Right lobe of liver (tissue), 6 donors: ENCODE results near the gene PSMD1. TPM values are rescaled to one million over a fixed set of nuclear protein-coding genes. Genes with fewer than 3 reads are reported as not detected.

Source experiments
- ATAC-seq, 4 donors: fragments of 200-7000 bp; cut with Tn5 transposase; one replicate each; pipeline ENCODE4 v1.9.1; 2020; ENCODE audit warnings: mild to moderate bottlenecking in 4 of 4, moderate library complexity in 4 of 4
- DNase-seq, 3 donors: peaks; one replicate each; pipeline ENCODE4 v3.0.0-alpha.2; 2020
- H3K27ac ChIP-seq, 3 donors: fragments of 200-600 bp; one replicate each; pipeline ENCODE4 v1.8.0; 2022
- H3K27me3 ChIP-seq, 2 donors: fragments of 200-600 bp; one replicate each; pipeline ENCODE4 v1.8.0; 2022
- H3K36me3 ChIP-seq, 4 donors: fragments of 200-600 bp; sonication (generic) in 1 of 4; one replicate each; pipeline versions ENCODE4 v1.5.1 to v1.8.0; 2017 to 2022; ENCODE audit warnings: control low read depth in 1 of 4
- H3K4me1 ChIP-seq, 4 donors: fragments of 200-600 bp; sonication (generic) in 1 of 4; one replicate each; pipeline versions ENCODE4 v1.5.1 to v1.8.0; 2017 to 2022; ENCODE audit warnings: control low read depth in 1 of 4
- H3K4me3 ChIP-seq, 3 donors: fragments of 200-600 bp; one replicate each; pipeline ENCODE4 v1.8.0; 2022
- H3K9me3 ChIP-seq, 4 donors: fragments of 200-600 bp; sonication (generic) in 1 of 4; one replicate each; pipeline versions ENCODE4 v1.5.1 to v1.8.0; 2017 to 2022; ENCODE audit warnings: control low read depth in 1 of 4
- CTCF ChIP-seq, 4 donors: fragments of 200-600 bp in 3 of 4; fragments of 450-650 bp in 1 of 4; IDR thresholded peaks; one replicate each; pipeline versions ENCODE4 v1.5.1 to v1.8.0; 2016 to 2022; ENCODE audit warnings: antibody characterized with exemption in 4 of 4, mild to moderate bottlenecking in 2 of 4
- POLR2A ChIP-seq: fragments of 450-650 bp; IDR thresholded peaks from one replicate; pipeline ENCODE4 v1.6.1; 2017; ENCODE audit warnings: antibody characterized with exemption, mild to moderate bottlenecking
- WGBS: methylation state at CpG from one replicate; pipeline ENCODE4 v1.1.6; 2018; ENCODE audit warnings: low coverage, low lambda C conversion rate; ENCODE audit not compliant: insufficient coverage; ENCODE audit errors: missing lambda C conversion rate; 5-methylcytosine and 5-hydroxymethylcytosine counted together
- intact Hi-C, 2 donors: fragments of 100-400 bp; cut with DNase I; formaldehyde crosslinking; loops; one replicate each; pipeline versions ENCODE4 v1.11.2 to v1.14.1; 2022
- total RNA-seq, 6 experiments: library from RNA; depleted of rRNA in 2 of 6; stranded (reverse); fragments of >200 nt in 2 of 6; fragmentation: NEBNext Ultra II Directional in 3 of 6; extraction: Animal tissue kit (Norgen Biotek cat#: 25700) in 3 of 6; gene quantifications; one replicate each; pipeline versions ENCODE4 v1.1.0 to v1.2.4, GENCODE V29; 2016 to 2023
- donor health status: DM: no; HTN: yes; CAD: no.
- donor health status: DM: no; HTN: no; CAD: no.
- donor health status: DM: no; HTN: no; CAD: no.
- donor health status: DM: no; HTN: yes; CAD: no.
- donor health status: DM: no; HTN: yes; CAD: no.

The PSMD1 gene
- total RNA-seq, 6 experiments from 2014 or later, result 46.4 to 62.3 (median 55.5) TPM

- Histone ChIP-seq H3K4me3 (no peak overlapping the region), H3K4me1 (no peaks in the 10 kb centered on the region), H3K27ac (no peak overlapping the region), H3K9me3 (no peaks in the 10 kb centered on the region), H3K27me3 (no peaks in the 10 kb centered on the region), H3K36me3 (peaks cover 6 to 98% (median 50%) of the 10 kb centered on the region in 4 donors)
- DNase-seq, result no peak
- no peak for ATAC-seq
- intact Hi-C loops, result no loop called here
- WGBS, result 75% methylated on average over 1 of the region's 1 CpG
- TF ChIP-seq POLR2A (no peak), CTCF (IDR thresholded peaks at IDR 0.05) (no peak)
Observed at GRCh38 chr2:231084565-231084964, 27.9 kb downstream of the PSMD1 start.

GRCh38 chr2:231088754-231089153 lies 32.1 kb downstream of the PSMD1 start:
- Histone ChIP-seq H3K27me3 (no peaks in the 10 kb centered on the region), H3K4me1 (no peaks in the 10 kb centered on the region), H3K9me3 (no peaks in the 10 kb centered on the region), H3K36me3 (peaks cover 0 to 59% (median 29%) of the 10 kb centered on the region in 4 donors), H3K4me3 (no peak overlapping the region), H3K27ac (no peak overlapping the region)
- ATAC-seq (no peak), DNase-seq (no peak)
- intact Hi-C loops, result no loop called here
- TF ChIP-seq CTCF (IDR thresholded peaks at IDR 0.05), result no peak
- TF ChIP-seq POLR2A, result no peak
- WGBS, result 80% methylated on average over 4 of the region's 4 CpGs

GRCh38 chr2:231093933-231094332 lies 37.3 kb downstream of the PSMD1 start:
- intact Hi-C loops, result loop anchor here in 1 of 2 donors (10.0 kb wide), 1 partner anchor 361 kb away; no protein-coding TSS in a partner anchor
- H3K27ac ChIP-seq, result no peak overlapping the region
- ATAC-seq, result no peak
- no peak for DNase-seq
- no peak overlapping the region for H3K4me3 ChIP-seq
- no peaks in the 10 kb centered on the region for H3K27me3 ChIP-seq
- peaks cover 0 to 33% (median 3%) of the 10 kb centered on the region in 4 donors for H3K36me3 ChIP-seq
- TF ChIP-seq CTCF (IDR thresholded peaks at IDR 0.05) (no peak), POLR2A (no peak)
- WGBS, result 91% methylated on average over 5 of the region's 5 CpGs
- no peaks in the 10 kb centered on the region for H3K9me3 ChIP-seq
- no peaks in the 10 kb centered on the region for H3K4me1 ChIP-seq

GRCh38 chr2:231094736-231095346 lies 38.2 kb downstream of the PSMD1 start:
- H3K27ac ChIP-seq, result no peak overlapping the region
- WGBS, result 83% methylated on average over 4 of the region's 4 CpGs
- DNase-seq (no peak), ATAC-seq (no peak)
- no peaks in the 10 kb centered on the region for H3K4me1 ChIP-seq
- H3K9me3 ChIP-seq, result no peaks in the 10 kb centered on the region
- H3K36me3 ChIP-seq, result peaks cover 0 to 28% (median 3%) of the 10 kb centered on the region in 4 donors
- no peak overlapping the region for H3K4me3 ChIP-seq
- intact Hi-C loops, result loop anchor here in 1 of 2 donors (10.0 kb wide), 1 partner anchor 360 kb away; no protein-coding TSS in a partner anchor
- H3K27me3 ChIP-seq, result no peaks in the 10 kb centered on the region
- TF ChIP-seq CTCF (IDR thresholded peaks at IDR 0.05), result no peak
- TF ChIP-seq POLR2A, result no peak
